SK-N-SH treated with all-trans-retinoic acid at 6 μM for 48 hours (cell line): ENCODE measurements around the gene MYO7A.

Experiments
- BACH2 ChIP-seq: fragments of 250-450 bp; sonication (Bioruptor Pico); IDR thresholded peaks from 2 replicates; pipeline ENCODE4 v1.9.0; 2021; ENCODE audit warnings: mild to moderate bottlenecking, borderline replicate concordance
- OSR1 ChIP-seq: fragments of 250-450 bp; sonication (Bioruptor Pico); IDR thresholded peaks from 2 replicates; pipeline ENCODE4 v1.8.0; 2022; ENCODE audit warnings: moderate library complexity, mild to moderate bottlenecking, inconsistent platforms
- RARB ChIP-seq: fragments of 250-450 bp; sonication (Bioruptor Pico); IDR thresholded peaks from 2 replicates; pipeline ENCODE4 v1.8.0; 2021; ENCODE audit warnings: mild to moderate bottlenecking, moderate library complexity
- SNAI2 ChIP-seq: fragments of 250-450 bp; sonication (Bioruptor Pico); IDR thresholded peaks from 2 replicates; pipeline ENCODE4 v1.5.0; 2020; ENCODE audit warnings: mild to moderate bottlenecking, moderate library complexity
- TCF4 ChIP-seq: fragments of 250-450 bp; sonication (Bioruptor Pico); IDR thresholded peaks from 2 replicates; pipeline ENCODE4 v1.8.0; 2021; ENCODE audit warnings: mild to moderate bottlenecking, moderate library complexity, borderline replicate concordance
- ZFP30 ChIP-seq: fragments of 450-650 bp; formaldehyde crosslinking; IDR thresholded peaks from 2 replicates; pipeline ENCODE4 v1.5.0; 2022; ENCODE audit warnings: mild to moderate bottlenecking, moderate library complexity
- ZNF565 ChIP-seq: fragments of 450-650 bp; formaldehyde crosslinking; conservative IDR thresholded peaks from 2 replicates; pipeline ENCODE4 v1.5.0; 2020; ENCODE audit warnings: low read depth, mild to moderate bottlenecking, moderate library complexity
- ZNF70 ChIP-seq: fragments of 450-650 bp; formaldehyde crosslinking; IDR thresholded peaks from 2 replicates; pipeline ENCODE4 v1.5.0; 2020; ENCODE audit warnings: mild to moderate bottlenecking, moderate library complexity
- TF ChIP-seq, protein P1 (sequence below): fragments of 250-450 bp; sonication (Bioruptor Pico); IDR thresholded peaks from 2 replicates; pipeline ENCODE4 v1.8.0; 2020; ENCODE audit warnings: mild to moderate bottlenecking, moderate library complexity, borderline replicate concordance
- TF ChIP-seq, protein P2 (sequence below): fragments of 250-450 bp; sonication (Bioruptor Pico); IDR thresholded peaks from 2 replicates; pipeline ENCODE4 v1.5.1; 2020; ENCODE audit warnings: low read depth, mild to moderate bottlenecking, moderate library complexity
- TF ChIP-seq, protein P3 (sequence below): fragments of 250-450 bp; sonication (Bioruptor Pico); IDR thresholded peaks from 2 replicates; pipeline ENCODE4 v1.5.0; 2020; ENCODE audit warnings: mild to moderate bottlenecking, moderate library complexity

DNA sequence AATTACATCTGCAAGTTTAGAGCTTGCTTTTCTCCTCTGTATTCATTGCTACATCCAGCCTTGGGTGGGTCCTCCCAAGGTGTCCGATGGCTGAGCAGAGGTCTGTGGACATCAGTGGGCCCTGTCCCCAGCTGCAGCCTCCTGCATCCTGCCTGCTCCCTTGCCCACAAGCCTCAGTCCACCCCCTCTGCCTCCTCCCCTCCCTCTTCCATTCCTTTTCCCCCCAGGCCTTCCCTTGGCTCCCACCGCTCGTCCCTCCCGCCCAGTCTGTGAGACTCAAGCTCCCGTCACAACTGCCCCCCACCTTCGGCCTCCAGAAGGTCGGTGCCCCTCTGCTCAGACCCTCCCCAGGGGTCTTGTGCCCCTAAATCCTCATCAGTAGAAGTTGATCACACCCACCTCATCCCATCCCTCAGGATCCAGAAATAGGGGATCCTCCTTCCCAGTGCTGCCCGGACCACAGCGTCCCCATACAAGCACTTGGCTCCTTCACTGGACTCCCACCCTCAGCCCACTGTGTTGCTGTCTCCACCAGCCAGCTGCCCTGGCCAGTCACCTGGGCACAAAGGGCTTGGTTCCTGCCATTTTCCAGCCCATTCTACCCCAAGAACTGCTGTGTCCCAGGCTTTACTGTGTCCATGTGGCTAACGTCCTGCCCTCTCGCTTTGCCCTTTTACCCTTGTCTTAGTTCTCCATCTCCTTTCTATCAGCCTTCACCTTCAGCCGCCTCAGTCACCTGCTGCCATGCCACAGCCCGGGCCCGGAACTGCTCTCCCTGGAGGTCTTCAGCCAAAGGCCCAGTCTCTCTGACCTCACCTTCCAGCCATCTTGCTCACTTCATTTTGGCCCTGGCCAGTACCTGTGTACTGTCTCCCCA is 27.6 kb upstream of the MYO7A start:
- TF ChIP-seq ZNF565 (CRISPR knock-in tag) (no peak), ZFP30 (no peak), TCF4 (no peak), OSR1 (no peak), ZNF70 (no peak), BACH2 (CRISPR knock-in tag) (no peak), RARB (CRISPR knock-in tag) (no peak), SNAI2 (no peak)
- TF ChIP-seq, protein P1, sequence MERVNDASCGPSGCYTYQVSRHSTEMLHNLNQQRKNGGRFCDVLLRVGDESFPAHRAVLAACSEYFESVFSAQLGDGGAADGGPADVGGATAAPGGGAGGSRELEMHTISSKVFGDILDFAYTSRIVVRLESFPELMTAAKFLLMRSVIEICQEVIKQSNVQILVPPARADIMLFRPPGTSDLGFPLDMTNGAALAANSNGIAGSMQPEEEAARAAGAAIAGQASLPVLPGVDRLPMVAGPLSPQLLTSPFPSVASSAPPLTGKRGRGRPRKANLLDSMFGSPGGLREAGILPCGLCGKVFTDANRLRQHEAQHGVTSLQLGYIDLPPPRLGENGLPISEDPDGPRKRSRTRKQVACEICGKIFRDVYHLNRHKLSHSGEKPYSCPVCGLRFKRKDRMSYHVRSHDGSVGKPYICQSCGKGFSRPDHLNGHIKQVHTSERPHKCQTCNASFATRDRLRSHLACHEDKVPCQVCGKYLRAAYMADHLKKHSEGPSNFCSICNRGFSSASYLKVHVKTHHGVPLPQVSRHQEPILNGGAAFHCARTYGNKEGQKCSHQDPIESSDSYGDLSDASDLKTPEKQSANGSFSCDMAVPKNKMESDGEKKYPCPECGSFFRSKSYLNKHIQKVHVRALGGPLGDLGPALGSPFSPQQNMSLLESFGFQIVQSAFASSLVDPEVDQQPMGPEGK = no peak
- TF ChIP-seq, protein P2, sequence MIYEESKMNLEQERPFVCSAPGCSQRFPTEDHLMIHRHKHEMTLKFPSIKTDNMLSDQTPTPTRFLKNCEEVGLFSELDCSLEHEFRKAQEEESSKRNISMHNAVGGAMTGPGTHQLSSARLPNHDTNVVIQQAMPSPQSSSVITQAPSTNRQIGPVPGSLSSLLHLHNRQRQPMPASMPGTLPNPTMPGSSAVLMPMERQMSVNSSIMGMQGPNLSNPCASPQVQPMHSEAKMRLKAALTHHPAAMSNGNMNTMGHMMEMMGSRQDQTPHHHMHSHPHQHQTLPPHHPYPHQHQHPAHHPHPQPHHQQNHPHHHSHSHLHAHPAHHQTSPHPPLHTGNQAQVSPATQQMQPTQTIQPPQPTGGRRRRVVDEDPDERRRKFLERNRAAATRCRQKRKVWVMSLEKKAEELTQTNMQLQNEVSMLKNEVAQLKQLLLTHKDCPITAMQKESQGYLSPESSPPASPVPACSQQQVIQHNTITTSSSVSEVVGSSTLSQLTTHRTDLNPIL (CRISPR knock-in tag) = no peak
- TF ChIP-seq, protein P3, sequence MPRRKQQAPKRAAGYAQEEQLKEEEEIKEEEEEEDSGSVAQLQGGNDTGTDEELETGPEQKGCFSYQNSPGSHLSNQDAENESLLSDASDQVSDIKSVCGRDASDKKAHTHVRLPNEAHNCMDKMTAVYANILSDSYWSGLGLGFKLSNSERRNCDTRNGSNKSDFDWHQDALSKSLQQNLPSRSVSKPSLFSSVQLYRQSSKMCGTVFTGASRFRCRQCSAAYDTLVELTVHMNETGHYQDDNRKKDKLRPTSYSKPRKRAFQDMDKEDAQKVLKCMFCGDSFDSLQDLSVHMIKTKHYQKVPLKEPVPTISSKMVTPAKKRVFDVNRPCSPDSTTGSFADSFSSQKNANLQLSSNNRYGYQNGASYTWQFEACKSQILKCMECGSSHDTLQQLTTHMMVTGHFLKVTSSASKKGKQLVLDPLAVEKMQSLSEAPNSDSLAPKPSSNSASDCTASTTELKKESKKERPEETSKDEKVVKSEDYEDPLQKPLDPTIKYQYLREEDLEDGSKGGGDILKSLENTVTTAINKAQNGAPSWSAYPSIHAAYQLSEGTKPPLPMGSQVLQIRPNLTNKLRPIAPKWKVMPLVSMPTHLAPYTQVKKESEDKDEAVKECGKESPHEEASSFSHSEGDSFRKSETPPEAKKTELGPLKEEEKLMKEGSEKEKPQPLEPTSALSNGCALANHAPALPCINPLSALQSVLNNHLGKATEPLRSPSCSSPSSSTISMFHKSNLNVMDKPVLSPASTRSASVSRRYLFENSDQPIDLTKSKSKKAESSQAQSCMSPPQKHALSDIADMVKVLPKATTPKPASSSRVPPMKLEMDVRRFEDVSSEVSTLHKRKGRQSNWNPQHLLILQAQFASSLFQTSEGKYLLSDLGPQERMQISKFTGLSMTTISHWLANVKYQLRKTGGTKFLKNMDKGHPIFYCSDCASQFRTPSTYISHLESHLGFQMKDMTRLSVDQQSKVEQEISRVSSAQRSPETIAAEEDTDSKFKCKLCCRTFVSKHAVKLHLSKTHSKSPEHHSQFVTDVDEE (CRISPR knock-in tag) = no peak
